SKM-1 (cell line): ENCODE results near the gene MAP3K15.
"Not testable (repeated sequence)": the region's sequence is repeated elsewhere in the genome, so short reads cannot be mapped to it uniquely, and the experiment has no call there.

ENCODE experiments used
- DNase-seq: peaks from one replicate; lab custom pipeline; 2025; ENCODE audit not compliant: unreplicated experiment; lab: John Stamatoyannopoulos, UW

Gene MAP3K15

GRCh38 chrX:19422661-19423060, 92.6 kb downstream of the MAP3K15 start:
- not testable (repeated sequence) for DNase-seq

- DNase-seq, result no peak
Measured at GRCh38 chrX:19410259-19410658, 105.0 kb downstream of the MAP3K15 start.

GRCh38 chrX:19403696-19404095, 111.6 kb downstream of the MAP3K15 start:
- DNase-seq, result no peak

GRCh38 chrX:19392703-19393102, 122.6 kb downstream of the MAP3K15 start:
- DNase-seq, result no peak

GRCh38 chrX:19392078-19392477, 123.2 kb downstream of the MAP3K15 start:
- no peak for DNase-seq

GRCh38 chrX:19389227-19389845, 126.0 kb downstream of the MAP3K15 start:
- DNase-seq, result no peak

- no peak for DNase-seq
Measured at GRCh38 chrX:19388741-19389140, 126.6 kb downstream of the MAP3K15 start.

- DNase-seq, result no peak
Measured at GRCh38 chrX:19388064-19388679, 127.1 kb downstream of the MAP3K15 start.

- no peak for DNase-seq
Measured at GRCh38 chrX:19386679-19387078, 128.6 kb downstream of the MAP3K15 start.

GRCh38 chrX:19382555-19383145, 132.7 kb downstream of the MAP3K15 start:
- DNase-seq, result no peak

- no peak for DNase-seq
Measured at GRCh38 chrX:19381326-19381725, 134.0 kb downstream of the MAP3K15 start.

- no peak for DNase-seq
Measured at GRCh38 chrX:19377799-19378198, 137.5 kb downstream of the MAP3K15 start.

GRCh38 chrX:19375546-19375945, 139.8 kb downstream of the MAP3K15 start:
- no peak for DNase-seq

- DNase-seq, result no peak
Measured at GRCh38 chrX:19373351-19373891, 141.9 kb downstream of the MAP3K15 start.

- no peak for DNase-seq
Measured at GRCh38 chrX:19372547-19373331, 142.6 kb downstream of the MAP3K15 start.

- no peak for DNase-seq
Measured at GRCh38 chrX:19372170-19372546, 143.2 kb downstream of the MAP3K15 start.

GRCh38 chrX:19370061-19370460, 145.2 kb downstream of the MAP3K15 start:
- DNase-seq, result no peak

- no peak for DNase-seq
Measured at GRCh38 chrX:19368576-19368975, 146.7 kb downstream of the MAP3K15 start.

GRCh38 chrX:19361701-19362100, 153.6 kb downstream of the MAP3K15 start:
- no peak for DNase-seq

GRCh38 chrX:19360903-19361302, 154.4 kb downstream of the MAP3K15 start:
- DNase-seq, result no peak

GRCh38 chrX:19358521-19358920, 156.8 kb downstream of the MAP3K15 start:
- no peak for DNase-seq

- no peak for DNase-seq
Measured at GRCh38 chrX:19354625-19355024, 160.7 kb downstream of the MAP3K15 start.
